HepG2 (cell line): ENCODE data around the gene CYBC1. TPM values are rescaled to one million over a fixed set of nuclear protein-coding genes. Genes with fewer than 3 reads are reported as not detected.

ENCODE experiments used
- DBP ChIP-seq: sonication (generic); formaldehyde crosslinking; IDR thresholded peaks from 2 replicates; pipeline ENCODE4 v1.4.0; 2020; ENCODE audit warnings: missing genetic modification reagents; ENCODE audit errors: not compliant biosample characterization
- EEA1 ChIP-seq: sonication (generic); formaldehyde crosslinking; IDR thresholded peaks from 2 replicates; pipeline ENCODE4 v1.5.1; 2020; ENCODE audit warnings: mild to moderate bottlenecking, missing genetic modification reagents, borderline replicate concordance
- FOXM1 ChIP-seq: sonication (generic); formaldehyde crosslinking; IDR thresholded peaks from 2 replicates; pipeline ENCODE4 v1.5.0; 2020; ENCODE audit warnings: missing genetic modification reagents
- HMGA1 ChIP-seq: sonication (generic); formaldehyde crosslinking; conservative IDR thresholded peaks from 2 replicates; pipeline ENCODE4 v1.4.0; 2020; ENCODE audit warnings: missing genetic modification reagents
- HNRNPH1 ChIP-seq: fragments of 200-400 bp; formaldehyde crosslinking; optimal IDR thresholded peaks from 2 replicates; pipeline ENCODE3; 2017; ENCODE audit warnings: mild to moderate bottlenecking, low read depth, low read length
- MLXIP ChIP-seq: sonication (generic); formaldehyde crosslinking; IDR thresholded peaks from 2 replicates; pipeline ENCODE4 v1.9.0; 2021; ENCODE audit warnings: missing genetic modification reagents, borderline replicate concordance
- PRDM10 ChIP-seq: sonication (generic); formaldehyde crosslinking; IDR thresholded peaks from 2 replicates; pipeline ENCODE4 v1.4.0; 2020; ENCODE audit warnings: low read depth, missing genetic modification reagents
- YY1 ChIP-seq: IDR thresholded peaks from 2 replicates; pipeline ENCODE4 v1.6.1; 2011; ENCODE audit warnings: low read length, low read depth, moderate library complexity, mild to moderate bottlenecking; ENCODE audit not compliant: insufficient read depth, insufficient replicate concordance
- ZFP1 ChIP-seq: IDR thresholded peaks from 2 replicates; pipeline ENCODE4 v1.6.1; 2016
- ZIK1 ChIP-seq: sonication (generic); formaldehyde crosslinking; IDR thresholded peaks from 2 replicates; pipeline ENCODE4 v1.5.0; 2020; ENCODE audit warnings: mild to moderate bottlenecking, low read depth, missing genetic modification reagents, borderline replicate concordance
- ZNF639 ChIP-seq: conservative IDR thresholded peaks from 2 replicates; pipeline ENCODE4 v1.6.1; 2018; ENCODE audit warnings: missing genetic modification reagents
- polyA plus RNA-seq, 8 experiments: library from polyadenylated mRNA; depleted of rRNA in 3 of 8; stranded (reverse) in 7 of 8; unstranded in 1 of 8; fragments of >200 nt; fragmentation: Illumina TruSeq in 4 of 8; extraction: Trizol in 4 of 8; gene quantifications; 2 replicates each; pipeline versions ENCODE4 v1.2.1 to v1.2.3, GENCODE V29; 2011 to 2016; ENCODE audit warnings: low read depth in 4 of 8, missing spikeins in 1 of 8, mixed read lengths in 1 of 8; ENCODE audit not compliant: insufficient read depth in 1 of 8
- total RNA-seq, 5 experiments: library from RNA; depleted of rRNA; stranded (reverse); fragments of >200 nt; fragmentation: Illumina TruSeq; extraction: Trizol; gene quantifications; 2 replicates each; pipeline ENCODE4 v1.2.3, GENCODE V29; 2016; ENCODE audit warnings: low read depth in 1 of 5
- TF ChIP-seq, protein P1 (sequence below), 2 experiments: IDR thresholded peaks; 2 replicates each; pipeline ENCODE4 v1.6.1; 2011 to 2012; ENCODE audit warnings: low read length in 2 of 2, borderline replicate concordance in 1 of 2, low read depth in 1 of 2, mild to moderate bottlenecking in 1 of 2, moderate library complexity in 1 of 2
- TF ChIP-seq, protein P2 (sequence below): sonication (generic); formaldehyde crosslinking; IDR thresholded peaks from 2 replicates; pipeline ENCODE4 v1.4.0; 2020; ENCODE audit warnings: missing genetic modification reagents

CYBC1 gene
- total and polyA plus RNA-seq, 2 of the 13 experiments (the other 11 are each of a cell fraction or from before 2014, with no cell fraction given): 43.4 to 44.1 TPM

GRCh38 chr17:82450357-82451106, at the start of gene CYBC1 (continued):
- TF ChIP-seq, protein P1, sequence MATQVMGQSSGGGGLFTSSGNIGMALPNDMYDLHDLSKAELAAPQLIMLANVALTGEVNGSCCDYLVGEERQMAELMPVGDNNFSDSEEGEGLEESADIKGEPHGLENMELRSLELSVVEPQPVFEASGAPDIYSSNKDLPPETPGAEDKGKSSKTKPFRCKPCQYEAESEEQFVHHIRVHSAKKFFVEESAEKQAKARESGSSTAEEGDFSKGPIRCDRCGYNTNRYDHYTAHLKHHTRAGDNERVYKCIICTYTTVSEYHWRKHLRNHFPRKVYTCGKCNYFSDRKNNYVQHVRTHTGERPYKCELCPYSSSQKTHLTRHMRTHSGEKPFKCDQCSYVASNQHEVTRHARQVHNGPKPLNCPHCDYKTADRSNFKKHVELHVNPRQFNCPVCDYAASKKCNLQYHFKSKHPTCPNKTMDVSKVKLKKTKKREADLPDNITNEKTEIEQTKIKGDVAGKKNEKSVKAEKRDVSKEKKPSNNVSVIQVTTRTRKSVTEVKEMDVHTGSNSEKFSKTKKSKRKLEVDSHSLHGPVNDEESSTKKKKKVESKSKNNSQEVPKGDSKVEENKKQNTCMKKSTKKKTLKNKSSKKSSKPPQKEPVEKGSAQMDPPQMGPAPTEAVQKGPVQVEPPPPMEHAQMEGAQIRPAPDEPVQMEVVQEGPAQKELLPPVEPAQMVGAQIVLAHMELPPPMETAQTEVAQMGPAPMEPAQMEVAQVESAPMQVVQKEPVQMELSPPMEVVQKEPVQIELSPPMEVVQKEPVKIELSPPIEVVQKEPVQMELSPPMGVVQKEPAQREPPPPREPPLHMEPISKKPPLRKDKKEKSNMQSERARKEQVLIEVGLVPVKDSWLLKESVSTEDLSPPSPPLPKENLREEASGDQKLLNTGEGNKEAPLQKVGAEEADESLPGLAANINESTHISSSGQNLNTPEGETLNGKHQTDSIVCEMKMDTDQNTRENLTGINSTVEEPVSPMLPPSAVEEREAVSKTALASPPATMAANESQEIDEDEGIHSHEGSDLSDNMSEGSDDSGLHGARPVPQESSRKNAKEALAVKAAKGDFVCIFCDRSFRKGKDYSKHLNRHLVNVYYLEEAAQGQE (IDR thresholded peaks at IDR 0.05; ENCODE audit: borderline replicate concordance in 1 of 2, low read depth in 1 of 2, low read length in 2 of 2): no peak
- TF ChIP-seq HNRNPH1 (no peak), ZNF639 (peak; percentile 93), DBP (CRISPR knock-in tag) (no peak), FOXM1 (no peak), ZIK1 (CRISPR knock-in tag) (peak; percentile 70; the same call in 1 of the 2 replicates), PRDM10 (no peak), EEA1 (CRISPR knock-in tag) (peak; percentile 96), HMGA1 (CRISPR knock-in tag) (no peak), MLXIP (CRISPR knock-in tag) (peak; percentile 73; the same call in 1 of the 2 replicates), ZFP1 (CRISPR knock-in tag) (0 out of 2 replicates have a peak, but pooled peaks have one; percentile 59), YY1 (peak; percentile 70)
- TF ChIP-seq, protein P2, sequence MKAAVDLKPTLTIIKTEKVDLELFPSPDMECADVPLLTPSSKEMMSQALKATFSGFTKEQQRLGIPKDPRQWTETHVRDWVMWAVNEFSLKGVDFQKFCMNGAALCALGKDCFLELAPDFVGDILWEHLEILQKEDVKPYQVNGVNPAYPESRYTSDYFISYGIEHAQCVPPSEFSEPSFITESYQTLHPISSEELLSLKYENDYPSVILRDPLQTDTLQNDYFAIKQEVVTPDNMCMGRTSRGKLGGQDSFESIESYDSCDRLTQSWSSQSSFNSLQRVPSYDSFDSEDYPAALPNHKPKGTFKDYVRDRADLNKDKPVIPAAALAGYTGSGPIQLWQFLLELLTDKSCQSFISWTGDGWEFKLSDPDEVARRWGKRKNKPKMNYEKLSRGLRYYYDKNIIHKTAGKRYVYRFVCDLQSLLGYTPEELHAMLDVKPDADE (CRISPR knock-in tag): peak; percentile 94
